ENCODE data around the gene DHRS7C.
A peak's percentile ranks its signal among the peaks of the same experiment; 100 is the strongest.

DHRS7C gene

GRCh38 chr17:9729735-9730420 lies 61.5 kb downstream of the DHRS7C start:
- no peak overlapping the region for H3K14ac ChIP-seq (ENCODE audit: low read length)
- WGBS, 2 donors (ENCODE audit: extremely low coverage in 2 of 2, insufficient read length in 2 of 2, insufficient replicate concordance in 1 of 2): no CpG with 5 or more reads among the region's 11 CpGs
- H3K27ac ChIP-seq (replicated peaks; ENCODE audit: low read length): no peak overlapping the region

GRCh38 chr17:9729034-9729650 lies 62.2 kb downstream of the DHRS7C start:
- H4K8ac ChIP-seq (ENCODE audit: low read depth, low read length): no peak overlapping the region
- H3K27ac ChIP-seq (replicated peaks; ENCODE audit: low read length): no peak overlapping the region

More at GRCh38 chr17:9729735-9730420, 61.5 kb downstream of the DHRS7C start:
- H3K9me3 ChIP-seq (replicated peaks in 1 of 2; ENCODE audit: control insufficient read depth in 2 of 2, insufficient read depth in 1 of 2, low read depth in 1 of 2, low read length in 2 of 2): no peaks in the 10 kb centered on the region
- no peak overlapping the region for H2AK5ac ChIP-seq (ENCODE audit: low read depth, low read length)
- H2BK12ac ChIP-seq (ENCODE audit: low read length): no peak overlapping the region
- H3K4me1 ChIP-seq (ENCODE audit: control insufficient read depth in 2 of 2, insufficient read depth in 1 of 2, low read depth in 1 of 2, low read length in 2 of 2): peaks cover 0 to 9% of the 10 kb centered on the region in 2 donors
- no peaks in the 10 kb centered on the region for H3K36me3 ChIP-seq (replicated peaks in 1 of 2; ENCODE audit: control insufficient read depth in 2 of 2, insufficient read depth in 2 of 2, low read length in 2 of 2)
- H2BK15ac ChIP-seq (ENCODE audit: low read length): no peak overlapping the region
- H3K23ac ChIP-seq (ENCODE audit: low read depth, low read length, poor library complexity): no peak overlapping the region
- no peak overlapping the region for H2AFZ ChIP-seq (ENCODE audit: low read length)
- no peak overlapping the region for H2BK5ac ChIP-seq (ENCODE audit: low read length)
- H3K4ac ChIP-seq (ENCODE audit: low read length): no peak overlapping the region
- no peaks in the 10 kb centered on the region for H3K27me3 ChIP-seq (ENCODE audit: control insufficient read depth in 3 of 3, insufficient read depth in 3 of 3, low read depth in 1 of 3, low read length in 3 of 3)
- H3K4me2 ChIP-seq (ENCODE audit: insufficient read depth, low read length, poor library complexity, severe bottlenecking): no peak overlapping the region
- H3K9ac ChIP-seq (ENCODE audit: low read depth, low read length, poor library complexity): no peak overlapping the region
- no peaks in the 10 kb centered on the region for H3K79me1 ChIP-seq (ENCODE audit: low read depth, low read length)
- DNase-seq (ENCODE audit: low spot score): no peak
- no peak overlapping the region for H4K91ac ChIP-seq (ENCODE audit: low read depth, low read length, poor library complexity)
- H3K18ac ChIP-seq (ENCODE audit: low read length): no peak overlapping the region
- no peak overlapping the region for H2BK120ac ChIP-seq (ENCODE audit: low read depth, low read length)
- H4K8ac ChIP-seq (ENCODE audit: low read depth, low read length): no peak overlapping the region
- H3K4me3 ChIP-seq (ENCODE audit: low read length in 2 of 2): no peak overlapping the region

GRCh38 chr17:9728564-9728963 lies 62.8 kb downstream of the DHRS7C start:
- WGBS, 2 donors (ENCODE audit: extremely low coverage in 2 of 2, insufficient read length in 2 of 2, insufficient replicate concordance in 1 of 2): no CpG with 5 or more reads among the region's 12 CpGs

More at GRCh38 chr17:9729034-9729650, 62.2 kb downstream of the DHRS7C start:
- Histone ChIP-seq H2BK5ac (ENCODE audit: low read length) (no peak overlapping the region), H3K36me3 (replicated peaks in 1 of 2; ENCODE audit: control insufficient read depth in 2 of 2, insufficient read depth in 2 of 2, low read length in 2 of 2) (no peaks in the 10 kb centered on the region), H2BK120ac (ENCODE audit: low read depth, low read length) (no peak overlapping the region), H3K4me3 (ENCODE audit: low read length in 2 of 2) (no peak overlapping the region), H2AK5ac (ENCODE audit: low read depth, low read length) (no peak overlapping the region), H2BK15ac (ENCODE audit: low read length) (no peak overlapping the region), H3K4me2 (ENCODE audit: insufficient read depth, low read length, poor library complexity, severe bottlenecking) (no peak overlapping the region), H2AFZ (ENCODE audit: low read length) (no peak overlapping the region), H3K18ac (ENCODE audit: low read length) (no peak overlapping the region), H3K4ac (ENCODE audit: low read length) (no peak overlapping the region), H3K14ac (ENCODE audit: low read length) (no peak overlapping the region), H3K27me3 (ENCODE audit: control insufficient read depth in 3 of 3, insufficient read depth in 3 of 3, low read depth in 1 of 3, low read length in 3 of 3) (no peaks in the 10 kb centered on the region), H3K23ac (ENCODE audit: low read depth, low read length, poor library complexity) (no peak overlapping the region), H3K4me1 (ENCODE audit: control insufficient read depth in 2 of 2, insufficient read depth in 1 of 2, low read depth in 1 of 2, low read length in 2 of 2) (peaks cover 0 to 10% of the 10 kb centered on the region in 2 donors), H4K91ac (ENCODE audit: low read depth, low read length, poor library complexity) (no peak overlapping the region), H3K79me1 (ENCODE audit: low read depth, low read length) (no peaks in the 10 kb centered on the region), H3K9me3 (replicated peaks in 1 of 2; ENCODE audit: control insufficient read depth in 2 of 2, insufficient read depth in 1 of 2, low read depth in 1 of 2, low read length in 2 of 2) (no peaks in the 10 kb centered on the region), H2BK12ac (ENCODE audit: low read length) (no peak overlapping the region), H3K9ac (ENCODE audit: low read depth, low read length, poor library complexity) (no peak overlapping the region)
- no CpG with 5 or more reads among the region's 2 CpGs for WGBS, 2 donors (ENCODE audit: extremely low coverage in 2 of 2, insufficient read length in 2 of 2, insufficient replicate concordance in 1 of 2)
- peak; percentile 47 for DNase-seq (ENCODE audit: low spot score)

GRCh38 chr17:9728005-9728404 lies 63.4 kb downstream of the DHRS7C start:
- no peak overlapping the region for H3K18ac ChIP-seq (ENCODE audit: low read length)
- peaks cover 0 to 10% of the 10 kb centered on the region in 2 donors for H3K4me1 ChIP-seq (ENCODE audit: control insufficient read depth in 2 of 2, insufficient read depth in 1 of 2, low read depth in 1 of 2, low read length in 2 of 2)
- H3K9me3 ChIP-seq (replicated peaks in 1 of 2; ENCODE audit: control insufficient read depth in 2 of 2, insufficient read depth in 1 of 2, low read depth in 1 of 2, low read length in 2 of 2): no peaks in the 10 kb centered on the region
- no peaks in the 10 kb centered on the region for H3K36me3 ChIP-seq (replicated peaks in 1 of 2; ENCODE audit: control insufficient read depth in 2 of 2, insufficient read depth in 2 of 2, low read length in 2 of 2)
- H4K8ac ChIP-seq (ENCODE audit: low read depth, low read length): no peak overlapping the region
- WGBS, 2 donors (ENCODE audit: extremely low coverage in 2 of 2, insufficient read length in 2 of 2, insufficient replicate concordance in 1 of 2): no CpG with 5 or more reads among the region's 18 CpGs
- H2AK5ac ChIP-seq (ENCODE audit: low read depth, low read length): peak overlapping the region; percentile 86
- peak overlapping the region; percentile 84 for H2BK15ac ChIP-seq (ENCODE audit: low read length)
- peak overlapping the region; percentile 59 for H2BK12ac ChIP-seq (ENCODE audit: low read length)
- no peak overlapping the region for H3K14ac ChIP-seq (ENCODE audit: low read length)
- DNase-seq (ENCODE audit: low spot score): no peak
- H2BK5ac ChIP-seq (ENCODE audit: low read length): peak overlapping the region; percentile 15
- H4K91ac ChIP-seq (ENCODE audit: low read depth, low read length, poor library complexity): no peak overlapping the region
- H3K27ac ChIP-seq (replicated peaks; ENCODE audit: low read length): no peak overlapping the region
- H3K4ac ChIP-seq (ENCODE audit: low read length): no peak overlapping the region
- H2BK120ac ChIP-seq (ENCODE audit: low read depth, low read length): no peak overlapping the region
- no peaks in the 10 kb centered on the region for H3K27me3 ChIP-seq (ENCODE audit: control insufficient read depth in 3 of 3, insufficient read depth in 3 of 3, low read depth in 1 of 3, low read length in 3 of 3)
- no peaks in the 10 kb centered on the region for H3K79me1 ChIP-seq (ENCODE audit: low read depth, low read length)
- no peak overlapping the region for H2AFZ ChIP-seq (ENCODE audit: low read length)
- no peak overlapping the region for H3K4me2 ChIP-seq (ENCODE audit: insufficient read depth, low read length, poor library complexity, severe bottlenecking)
- H3K4me3 ChIP-seq (ENCODE audit: low read length in 2 of 2): no peak overlapping the region
- H3K23ac ChIP-seq (ENCODE audit: low read depth, low read length, poor library complexity): no peak overlapping the region
- no peak overlapping the region for H3K9ac ChIP-seq (ENCODE audit: low read depth, low read length, poor library complexity)

More at GRCh38 chr17:9728564-9728963, 62.8 kb downstream of the DHRS7C start:
- H2AK5ac ChIP-seq (ENCODE audit: low read depth, low read length): no peak overlapping the region
- no peak overlapping the region for H2AFZ ChIP-seq (ENCODE audit: low read length)
- no peak overlapping the region for H2BK12ac ChIP-seq (ENCODE audit: low read length)
- peaks cover 0 to 10% of the 10 kb centered on the region in 2 donors for H3K4me1 ChIP-seq (ENCODE audit: control insufficient read depth in 2 of 2, insufficient read depth in 1 of 2, low read depth in 1 of 2, low read length in 2 of 2)
- no peaks in the 10 kb centered on the region for H3K36me3 ChIP-seq (replicated peaks in 1 of 2; ENCODE audit: control insufficient read depth in 2 of 2, insufficient read depth in 2 of 2, low read length in 2 of 2)
- H3K9me3 ChIP-seq (replicated peaks in 1 of 2; ENCODE audit: control insufficient read depth in 2 of 2, insufficient read depth in 1 of 2, low read depth in 1 of 2, low read length in 2 of 2): no peaks in the 10 kb centered on the region
- H3K4ac ChIP-seq (ENCODE audit: low read length): no peak overlapping the region
- peak overlapping the region; percentile 15 for H2BK5ac ChIP-seq (ENCODE audit: low read length)
- no peak for DNase-seq (ENCODE audit: low spot score)
- no peaks in the 10 kb centered on the region for H3K79me1 ChIP-seq (ENCODE audit: low read depth, low read length)
- no peak overlapping the region for H2BK120ac ChIP-seq (ENCODE audit: low read depth, low read length)
- no peak overlapping the region for H3K23ac ChIP-seq (ENCODE audit: low read depth, low read length, poor library complexity)
- H3K4me3 ChIP-seq (ENCODE audit: low read length in 2 of 2): no peak overlapping the region
- H2BK15ac ChIP-seq (ENCODE audit: low read length): peak overlapping the region; percentile 16
- H3K4me2 ChIP-seq (ENCODE audit: insufficient read depth, low read length, poor library complexity, severe bottlenecking): no peak overlapping the region
- no peak overlapping the region for H3K14ac ChIP-seq (ENCODE audit: low read length)
- no peaks in the 10 kb centered on the region for H3K27me3 ChIP-seq (ENCODE audit: control insufficient read depth in 3 of 3, insufficient read depth in 3 of 3, low read depth in 1 of 3, low read length in 3 of 3)
- H3K27ac ChIP-seq (replicated peaks; ENCODE audit: low read length): no peak overlapping the region
- no peak overlapping the region for H4K8ac ChIP-seq (ENCODE audit: low read depth, low read length)
- H3K9ac ChIP-seq (ENCODE audit: low read depth, low read length, poor library complexity): no peak overlapping the region
- H4K91ac ChIP-seq (ENCODE audit: low read depth, low read length, poor library complexity): no peak overlapping the region
- no peak overlapping the region for H3K18ac ChIP-seq (ENCODE audit: low read length)

Data from neuronal stem cell (in vitro differentiated cells).